HCT116 (cell line): ENCODE data around the gene CPA4. TPM values are rescaled to one million over a fixed set of nuclear protein-coding genes. Genes with fewer than 3 reads are reported as not detected.
A peak's percentile ranks its signal among the peaks of the same experiment; 100 is the strongest.

Experiments
- ATAC-seq: fragments of 200-7000 bp; cut with Tn5 transposase; 2 replicates; pipeline ENCODE4 v1.9.1; 2020; ENCODE audit warnings: mild to moderate bottlenecking, moderate library complexity
- BruUV-seq: library from RNA; stranded (reverse); fragments of 400-500 nt; replicated peaks from 2 replicates; lab custom pipeline; 2021; lab: Mats Ljungman, UMichigan
- CTCF ChIA-PET: fragments of 300-600 bp; sonication (Branson Sonifier 250); formaldehyde crosslinking; loops from one replicate; lab custom pipeline; 2021; ENCODE audit warnings: antibody characterized with exemption; lab: Charles Lee
- POLR2A ChIA-PET: fragments of 300-600, 350-600 bp; sonication (Branson Sonifier 250); formaldehyde crosslinking; loops from one replicate; lab custom pipeline; 2021; ENCODE audit warnings: antibody characterized with exemption; lab: Charles Lee
- RAD21 ChIA-PET, 2 experiments: fragments of 300-600 bp; sonication (Branson Sonifier 250); formaldehyde crosslinking; loops; one replicate each; lab custom pipeline; 2023; ENCODE audit warnings: low total read pairs in 2 of 2; ENCODE audit not compliant: uncharacterized antibody in 2 of 2, unreplicated experiment in 2 of 2, low non-redundant PET in 1 of 2; lab: Charles Lee
- DNase-seq: peaks from one replicate; pipeline ENCODE4 v3.0.0-alpha.2; 2010; ENCODE audit warnings: low read depth, low spot score
- H2AFZ ChIP-seq: fragments of 200-600 bp; shearing (Covaris generic), sonication (generic); 2 replicates; pipeline ENCODE4 v1.6.1; 2017; ENCODE audit warnings: low read depth, mixed run types, mixed read lengths, antibody characterized with exemption, low read length; ENCODE audit not compliant: poor library complexity, severe bottlenecking
- H3K27ac ChIP-seq: 2 replicates; pipeline ENCODE4 v1.5.1; 2012; ENCODE audit warnings: low read depth, low read length
- H3K27me3 ChIP-seq: fragments of 200-600 bp; sonication (generic); 2 replicates; pipeline ENCODE4 v1.6.1; 2016; ENCODE audit warnings: mixed run types, low read length, mixed read lengths; ENCODE audit not compliant: insufficient read depth
- H3K36me3 ChIP-seq, 2 experiments: fragments of 200-500 bp in 1 of 2; fragments of 200-600 bp in 1 of 2; sonication (Bioruptor generic) in 1 of 2; sonication (generic) in 1 of 2; 2 replicates each; pipeline versions ENCODE4 v1.5.1 to v1.6.1; 2014 to 2016; ENCODE audit warnings: low read length in 2 of 2, inconsistent platforms in 1 of 2, mixed read lengths in 1 of 2, mixed run types in 1 of 2; ENCODE audit not compliant: insufficient read depth in 2 of 2, control insufficient read depth in 1 of 2
- H3K4me1 ChIP-seq, 2 experiments: fragments of 200-600 bp in 1 of 2; sonication (generic) in 1 of 2; 2 replicates each; pipeline versions ENCODE4 v1.5.1 to v1.6.1; 2012 to 2017; ENCODE audit warnings: low read length in 2 of 2, inconsistent platforms in 1 of 2, mild to moderate bottlenecking in 1 of 2, mixed read lengths in 1 of 2, mixed run types in 1 of 2, moderate library complexity in 1 of 2; ENCODE audit not compliant: insufficient read depth in 2 of 2, control insufficient read depth in 1 of 2
- H3K4me2 ChIP-seq: fragments of 200-600 bp; sonication (generic); 2 replicates; pipeline ENCODE4 v1.6.1; 2017; ENCODE audit warnings: mixed run types, low read length, mixed read lengths
- H3K4me3 ChIP-seq, 2 experiments: fragments of 200-600 bp in 1 of 2; sonication (generic) in 1 of 2; replicated peaks in 1 of 2; 2 replicates each; pipeline ENCODE4 v1.5.1; 2011 to 2016; ENCODE audit warnings: low read length in 2 of 2, control low read depth in 1 of 2, low read depth in 1 of 2, mild to moderate bottlenecking in 1 of 2, mixed read lengths in 1 of 2, mixed run types in 1 of 2
- H3K79me2 ChIP-seq: fragments of 200-600 bp; sonication (generic); 2 replicates; pipeline ENCODE4 v1.6.1; 2017; ENCODE audit warnings: mild to moderate bottlenecking, mixed run types, low read length, moderate library complexity, mixed read lengths; ENCODE audit not compliant: insufficient read depth
- H3K9ac ChIP-seq: fragments of 200-600 bp; sonication (generic); 2 replicates; pipeline ENCODE4 v1.6.1; 2016; ENCODE audit warnings: low read length, mixed read lengths
- H3K9me2 ChIP-seq: fragments of 200-600 bp; sonication (generic), shearing (Covaris generic); 2 replicates; pipeline ENCODE4 v1.6.1; 2017; ENCODE audit warnings: mixed run types, mild to moderate bottlenecking, moderate library complexity; ENCODE audit not compliant: insufficient read depth
- H3K9me3 ChIP-seq, 2 experiments: fragments of 200-500 bp in 1 of 2; fragments of 200-600 bp in 1 of 2; sonication (Bioruptor generic) in 1 of 2; sonication (generic) in 1 of 2; 2 replicates each; pipeline ENCODE4 v1.6.1; 2014 to 2017; ENCODE audit warnings: low read length in 2 of 2, mixed read lengths in 2 of 2, inconsistent platforms in 1 of 2, low read depth in 1 of 2, mild to moderate bottlenecking in 1 of 2, mixed run types in 1 of 2, moderate library complexity in 1 of 2; ENCODE audit not compliant: control insufficient read depth in 1 of 2, insufficient read depth in 1 of 2
- H4K20me1 ChIP-seq: fragments of 200-600 bp; sonication (generic), shearing (Covaris generic); 2 replicates; pipeline ENCODE4 v1.6.1; 2017; ENCODE audit warnings: mixed run types, mild to moderate bottlenecking, moderate library complexity; ENCODE audit not compliant: insufficient read depth
- EZH2 ChIP-seq: fragments of 200-600 bp; sonication (generic); IDR thresholded peaks from 2 replicates; pipeline ENCODE4 v1.6.1; 2017; ENCODE audit warnings: antibody characterized with exemption, mixed run types
- EZH2phosphoT487 ChIP-seq: fragments of 200-600 bp; IDR thresholded peaks from 2 replicates; pipeline ENCODE4 v1.6.1; 2018; ENCODE audit warnings: antibody characterized with exemption, borderline replicate concordance
- JUND ChIP-seq: IDR thresholded peaks from 2 replicates; pipeline ENCODE4 v1.6.1; 2012
- MAX ChIP-seq: IDR thresholded peaks from 2 replicates; pipeline ENCODE4 v1.6.1; 2012
- POLR2AphosphoS5 ChIP-seq: IDR thresholded peaks from 2 replicates; pipeline ENCODE4 v1.6.1; 2011; ENCODE audit warnings: mild to moderate bottlenecking, low read depth, low read length, moderate library complexity
- RAD21 ChIP-seq: IDR thresholded peaks from 2 replicates; pipeline ENCODE4 v1.6.1; 2012; ENCODE audit warnings: low read depth, mild to moderate bottlenecking
- SIN3A ChIP-seq: IDR thresholded peaks from 2 replicates; pipeline ENCODE4 v1.6.1; 2012; ENCODE audit warnings: low read depth
- TCF7L2 ChIP-seq: IDR thresholded peaks from 2 replicates; pipeline ENCODE4 v1.7.0; 2011; ENCODE audit warnings: borderline replicate concordance, inconsistent platforms; ENCODE audit not compliant: insufficient read depth, insufficient read length; ENCODE audit errors: extremely low read depth
- intact Hi-C: fragments of 100-400 bp; cut with micrococcal nuclease; formaldehyde crosslinking; loops from 2 replicates; pipeline ENCODE4 v1.10.0; 2022
- total RNA-seq: library from RNA; stranded (reverse); gene quantifications from one replicate; pipeline ENCODE4 v1.2.1, GENCODE V29; 2021; ENCODE audit not compliant: unreplicated experiment
- TF ChIP-seq, protein P1 (sequence below), 3 experiments: fragments of 200-600 bp in 1 of 3; sonication (generic) in 1 of 3; IDR thresholded peaks in 2 of 3; conservative IDR thresholded peaks in 1 of 3; 2 replicates each; pipeline ENCODE4 v1.5.1; 2012 to 2017; ENCODE audit warnings: low read depth in 2 of 3, low read length in 2 of 3, antibody characterized with exemption in 1 of 3, borderline replicate concordance in 1 of 3, control low read depth in 1 of 3, mild to moderate bottlenecking in 1 of 3, mixed read lengths in 1 of 3, mixed run types in 1 of 3, moderate library complexity in 1 of 3; ENCODE audit not compliant: insufficient read depth in 1 of 3
- TF ChIP-seq, protein P2 (sequence below): IDR thresholded peaks from 2 replicates; pipeline ENCODE4 v1.6.1; 2012
- TF ChIP-seq, protein P3 (sequence below): IDR thresholded peaks from 2 replicates; pipeline ENCODE4 v1.6.1; 2012; ENCODE audit warnings: low read depth

Gene CPA4
- total RNA-seq, 1 experiment from 2014 or later: 38.7 TPM

DNA sequence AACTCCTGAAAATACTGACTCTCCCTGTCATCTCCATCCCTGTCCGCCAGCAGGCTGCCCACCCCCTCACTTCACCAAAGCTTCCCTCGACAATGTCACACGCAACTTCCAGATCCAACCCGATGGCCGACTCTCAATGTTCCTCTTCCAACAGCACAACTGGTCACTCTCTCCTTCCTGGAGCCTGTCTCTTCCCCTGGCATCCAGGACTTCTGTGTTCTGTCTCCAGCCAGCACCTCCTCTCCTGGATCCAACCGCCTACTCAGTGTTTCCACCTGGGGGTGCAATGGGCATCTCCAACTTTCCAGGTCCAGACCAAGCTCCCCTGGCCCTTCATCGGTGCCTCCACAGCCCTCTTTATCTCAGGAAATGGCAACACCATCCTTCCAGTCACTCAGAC, 60.2 kb downstream of the CPA4 start:
- Histone ChIP-seq H3K27me3 (no peaks in the 10 kb centered on the region), H3K4me1 (peaks cover 31 to 44% of the 10 kb centered on the region in 2 experiments), H3K9ac (no peak overlapping the region), H3K9me3 (no peaks in the 10 kb centered on the region), H3K4me2 (no peak overlapping the region), H3K36me3 (no peaks in the 10 kb centered on the region), H3K79me2 (no peaks in the 10 kb centered on the region), H3K4me3 (no peak overlapping the region), H4K20me1 (no peaks in the 10 kb centered on the region), H3K27ac (no peak overlapping the region), H3K9me2 (no peaks in the 10 kb centered on the region), H2AFZ (no peak overlapping the region)
- TF ChIP-seq MAX (no peak), RAD21 (0 out of 2 replicates have a peak, but pooled peaks have one; percentile 22)
- ATAC-seq (no peak), DNase-seq (no peak)
- intact Hi-C loops: no loop called here
- BruUV-seq: no TSS peak
- ChIA-PET POLR2A (no interaction called here), RAD21 (no interaction called here), CTCF (no interaction called here)

DNA sequence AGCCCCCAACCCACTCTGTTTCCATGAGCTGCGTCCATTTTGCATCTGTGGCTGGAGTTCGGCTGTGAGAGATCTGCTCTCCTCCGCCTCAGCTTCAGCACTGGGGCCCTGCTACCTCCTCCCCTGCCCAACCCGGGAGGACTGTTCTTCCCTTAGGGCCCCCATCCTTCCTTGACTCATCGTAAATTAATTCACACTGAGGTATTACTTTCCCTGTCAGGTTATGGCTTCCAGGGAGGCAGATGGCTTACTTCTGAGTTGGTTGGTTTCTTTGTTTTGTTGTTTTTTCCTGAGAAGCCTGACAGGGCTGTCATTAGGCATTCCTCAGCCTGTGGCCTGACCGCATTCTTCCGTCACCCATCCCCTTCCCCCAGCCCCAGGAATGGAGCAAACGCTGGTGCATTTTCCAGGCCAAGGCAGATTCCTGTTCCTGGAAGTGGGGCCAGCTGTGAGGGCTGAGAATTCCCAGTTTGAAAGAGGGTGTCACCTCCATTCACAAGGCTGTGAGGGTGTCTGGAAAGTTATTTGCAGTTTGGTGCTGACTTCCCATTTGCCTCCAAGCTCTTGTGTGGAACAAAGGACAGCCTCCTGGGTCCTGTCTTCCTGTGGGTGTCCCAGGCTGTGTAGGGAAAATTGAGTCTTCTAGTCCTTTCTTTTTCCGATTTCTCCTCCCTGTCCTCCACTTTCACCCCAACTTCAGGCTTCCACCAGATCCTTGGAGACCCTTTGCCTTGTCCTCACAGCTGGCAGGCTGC, 63.3 kb downstream of the CPA4 start:
- ChIA-PET CTCF (interaction anchor here (1.7 kb wide), 1 partner anchor 19 kb away, joined by 6 read pairs; no protein-coding TSS in a partner anchor), POLR2A (no interaction called here), RAD21 (interaction anchor here in 1 of 2 experiments (0.6 kb wide), 1 partner anchor 64 kb away, joined by 3 read pairs; no protein-coding TSS in a partner anchor)
- H4K20me1 ChIP-seq: no peaks in the 10 kb centered on the region
- no peaks in the 10 kb centered on the region for H3K79me2 ChIP-seq
- H3K4me3 ChIP-seq: peak overlapping the region in 1 of 2 experiments; percentile 7; a peak in 2 of 4 replicates
- DNase-seq: peak; percentile 68
- ATAC-seq: peak; percentile 78
- H3K9me3 ChIP-seq: peaks cover 0 to 21% of the 10 kb centered on the region in 2 experiments; a peak in 1 of 4 replicates
- H3K9ac ChIP-seq: peak overlapping the region; percentile 20
- BruUV-seq: no TSS peak
- H3K4me2 ChIP-seq: peak overlapping the region; percentile 63
- intact Hi-C loops: loop anchor here (5.0 kb wide), 1 partner anchor 64 kb away; the partner anchor contains the start of gene CPA4
- peak overlapping the region; percentile 80 for H3K27ac ChIP-seq
- H3K4me1 ChIP-seq: peaks cover 31 to 44% of the 10 kb centered on the region in 2 experiments
- peak overlapping the region; percentile 83 for H2AFZ ChIP-seq
- no peaks in the 10 kb centered on the region for H3K9me2 ChIP-seq
- no peaks in the 10 kb centered on the region for H3K27me3 ChIP-seq
- H3K36me3 ChIP-seq: no peaks in the 10 kb centered on the region
- peak; percentile 74 for TF ChIP-seq SIN3A
- peak; percentile 65 for TF ChIP-seq JUND
- TF ChIP-seq EZH2: no peak
- TF ChIP-seq, protein P1, sequence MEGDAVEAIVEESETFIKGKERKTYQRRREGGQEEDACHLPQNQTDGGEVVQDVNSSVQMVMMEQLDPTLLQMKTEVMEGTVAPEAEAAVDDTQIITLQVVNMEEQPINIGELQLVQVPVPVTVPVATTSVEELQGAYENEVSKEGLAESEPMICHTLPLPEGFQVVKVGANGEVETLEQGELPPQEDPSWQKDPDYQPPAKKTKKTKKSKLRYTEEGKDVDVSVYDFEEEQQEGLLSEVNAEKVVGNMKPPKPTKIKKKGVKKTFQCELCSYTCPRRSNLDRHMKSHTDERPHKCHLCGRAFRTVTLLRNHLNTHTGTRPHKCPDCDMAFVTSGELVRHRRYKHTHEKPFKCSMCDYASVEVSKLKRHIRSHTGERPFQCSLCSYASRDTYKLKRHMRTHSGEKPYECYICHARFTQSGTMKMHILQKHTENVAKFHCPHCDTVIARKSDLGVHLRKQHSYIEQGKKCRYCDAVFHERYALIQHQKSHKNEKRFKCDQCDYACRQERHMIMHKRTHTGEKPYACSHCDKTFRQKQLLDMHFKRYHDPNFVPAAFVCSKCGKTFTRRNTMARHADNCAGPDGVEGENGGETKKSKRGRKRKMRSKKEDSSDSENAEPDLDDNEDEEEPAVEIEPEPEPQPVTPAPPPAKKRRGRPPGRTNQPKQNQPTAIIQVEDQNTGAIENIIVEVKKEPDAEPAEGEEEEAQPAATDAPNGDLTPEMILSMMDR (IDR thresholded peaks at IDR 0.05 in 2 of 3, conservative IDR thresholded peaks at IDR 0.05 in 1 of 3; ENCODE audit: borderline replicate concordance in 1 of 3, insufficient read depth in 1 of 3, low read depth in 2 of 3, low read length in 2 of 3): no peak
- no peak for TF ChIP-seq POLR2AphosphoS5
- TF ChIP-seq EZH2phosphoT487: no peak
- TF ChIP-seq, protein P2, sequence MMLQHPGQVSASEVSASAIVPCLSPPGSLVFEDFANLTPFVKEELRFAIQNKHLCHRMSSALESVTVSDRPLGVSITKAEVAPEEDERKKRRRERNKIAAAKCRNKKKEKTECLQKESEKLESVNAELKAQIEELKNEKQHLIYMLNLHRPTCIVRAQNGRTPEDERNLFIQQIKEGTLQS: no peak
- TF ChIP-seq, protein P3, sequence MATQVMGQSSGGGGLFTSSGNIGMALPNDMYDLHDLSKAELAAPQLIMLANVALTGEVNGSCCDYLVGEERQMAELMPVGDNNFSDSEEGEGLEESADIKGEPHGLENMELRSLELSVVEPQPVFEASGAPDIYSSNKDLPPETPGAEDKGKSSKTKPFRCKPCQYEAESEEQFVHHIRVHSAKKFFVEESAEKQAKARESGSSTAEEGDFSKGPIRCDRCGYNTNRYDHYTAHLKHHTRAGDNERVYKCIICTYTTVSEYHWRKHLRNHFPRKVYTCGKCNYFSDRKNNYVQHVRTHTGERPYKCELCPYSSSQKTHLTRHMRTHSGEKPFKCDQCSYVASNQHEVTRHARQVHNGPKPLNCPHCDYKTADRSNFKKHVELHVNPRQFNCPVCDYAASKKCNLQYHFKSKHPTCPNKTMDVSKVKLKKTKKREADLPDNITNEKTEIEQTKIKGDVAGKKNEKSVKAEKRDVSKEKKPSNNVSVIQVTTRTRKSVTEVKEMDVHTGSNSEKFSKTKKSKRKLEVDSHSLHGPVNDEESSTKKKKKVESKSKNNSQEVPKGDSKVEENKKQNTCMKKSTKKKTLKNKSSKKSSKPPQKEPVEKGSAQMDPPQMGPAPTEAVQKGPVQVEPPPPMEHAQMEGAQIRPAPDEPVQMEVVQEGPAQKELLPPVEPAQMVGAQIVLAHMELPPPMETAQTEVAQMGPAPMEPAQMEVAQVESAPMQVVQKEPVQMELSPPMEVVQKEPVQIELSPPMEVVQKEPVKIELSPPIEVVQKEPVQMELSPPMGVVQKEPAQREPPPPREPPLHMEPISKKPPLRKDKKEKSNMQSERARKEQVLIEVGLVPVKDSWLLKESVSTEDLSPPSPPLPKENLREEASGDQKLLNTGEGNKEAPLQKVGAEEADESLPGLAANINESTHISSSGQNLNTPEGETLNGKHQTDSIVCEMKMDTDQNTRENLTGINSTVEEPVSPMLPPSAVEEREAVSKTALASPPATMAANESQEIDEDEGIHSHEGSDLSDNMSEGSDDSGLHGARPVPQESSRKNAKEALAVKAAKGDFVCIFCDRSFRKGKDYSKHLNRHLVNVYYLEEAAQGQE: no peak
- TF ChIP-seq MAX: no peak
- TF ChIP-seq TCF7L2: no peak
